SKM-1 treated with dmso at 0.1 percent for 144 hours (cell line): ENCODE results near the gene SYNE1.
A peak's percentile ranks its signal among the peaks of the same experiment; 100 is the strongest.
"Not testable (repeated sequence)": the region's sequence is repeated elsewhere in the genome, so short reads cannot be mapped to it uniquely, and the experiment has no call there.

ENCODE experiments used
- DNase-seq: peaks from one replicate; lab custom pipeline; 2025; ENCODE audit not compliant: unreplicated experiment; lab: John Stamatoyannopoulos, UW

SYNE1 gene

GRCh38 chr6:152637296-152638047 is at the start of gene SYNE1:
Gene SYNE1 (minus strand): TSS chr6:152637362. CDS start chr6:152628331, 9,031 bp downstream.
- DNase-seq, result no peak

- DNase-seq, result no peak
Measured at GRCh38 chr6:152685819-152686218, 48.7 kb upstream of the SYNE1 start.

GRCh38 chr6:152682935-152683334 is 45.8 kb upstream of the SYNE1 start:
- DNase-seq, result not testable (repeated sequence)

GRCh38 chr6:152682141-152682540 is 45.0 kb upstream of the SYNE1 start:
- DNase-seq, result no peak

- DNase-seq, result no peak
Measured at GRCh38 chr6:152680879-152681517, 43.8 kb upstream of the SYNE1 start.

GRCh38 chr6:152680151-152680550 is 43.0 kb upstream of the SYNE1 start:
- DNase-seq, result no peak

GRCh38 chr6:152673236-152673635 is 36.1 kb upstream of the SYNE1 start:
- DNase-seq, result no peak

GRCh38 chr6:152671171-152671570 is 34.0 kb upstream of the SYNE1 start:
- no peak for DNase-seq

GRCh38 chr6:152669895-152670294 is 32.7 kb upstream of the SYNE1 start:
- peak; percentile 3 for DNase-seq

- no peak for DNase-seq
Measured at GRCh38 chr6:152661776-152662175, 24.6 kb upstream of the SYNE1 start.

- no peak for DNase-seq
Measured at GRCh38 chr6:152651986-152652385, 14.8 kb upstream of the SYNE1 start.

- DNase-seq, result no peak
Measured at GRCh38 chr6:152648105-152648504, 10.9 kb upstream of the SYNE1 start.

GRCh38 chr6:152646732-152647131 is 9.6 kb upstream of the SYNE1 start:
- not testable (repeated sequence) for DNase-seq

- DNase-seq, result peak; percentile 37
Measured at GRCh38 chr6:152642578-152643375, 5.6 kb upstream of the SYNE1 start.

- DNase-seq, result peak; percentile 12
Measured at GRCh38 chr6:152636609-152637295, 410 bp downstream of the SYNE1 start.

GRCh38 chr6:152636021-152636608 is 1.0 kb downstream of the SYNE1 start:
- DNase-seq, result no peak

- DNase-seq, result no peak
Measured at GRCh38 chr6:152634773-152635172, 2.4 kb downstream of the SYNE1 start.

GRCh38 chr6:152632121-152632782 is 4.9 kb downstream of the SYNE1 start:
- no peak for DNase-seq

GRCh38 chr6:152631376-152631775 is 5.8 kb downstream of the SYNE1 start:
- DNase-seq, result no peak

- DNase-seq, result no peak
Measured at GRCh38 chr6:152630832-152631231, 6.3 kb downstream of the SYNE1 start.
